HCT116 (cell line): Measurements from ENCODE around the gene PTGR2. TPM values are rescaled to one million over a fixed set of nuclear protein-coding genes. Genes with fewer than 3 reads are reported as not detected.

Source experiments
- ATAC-seq: fragments of 200-7000 bp; cut with Tn5 transposase; 2 replicates; pipeline ENCODE4 v1.9.1; 2020; ENCODE audit warnings: mild to moderate bottlenecking, moderate library complexity
- BruUV-seq: library from RNA; stranded (reverse); fragments of 400-500 nt; replicated peaks from 2 replicates; lab custom pipeline; 2021; lab: Mats Ljungman, UMichigan
- CTCF ChIA-PET: fragments of 300-600 bp; sonication (Branson Sonifier 250); formaldehyde crosslinking; loops from one replicate; lab custom pipeline; 2021; ENCODE audit warnings: antibody characterized with exemption; lab: Charles Lee
- POLR2A ChIA-PET: fragments of 300-600, 350-600 bp; sonication (Branson Sonifier 250); formaldehyde crosslinking; loops from one replicate; lab custom pipeline; 2021; ENCODE audit warnings: antibody characterized with exemption; lab: Charles Lee
- RAD21 ChIA-PET, 2 experiments: fragments of 300-600 bp; sonication (Branson Sonifier 250); formaldehyde crosslinking; loops; one replicate each; lab custom pipeline; 2023; ENCODE audit warnings: low total read pairs in 2 of 2; ENCODE audit not compliant: uncharacterized antibody in 2 of 2, unreplicated experiment in 2 of 2, low non-redundant PET in 1 of 2; lab: Charles Lee
- DNase-seq: peaks from one replicate; pipeline ENCODE4 v3.0.0-alpha.2; 2010; ENCODE audit warnings: low read depth, low spot score
- H2AFZ ChIP-seq: fragments of 200-600 bp; shearing (Covaris generic), sonication (generic); 2 replicates; pipeline ENCODE4 v1.6.1; 2017; ENCODE audit warnings: low read depth, mixed run types, mixed read lengths, antibody characterized with exemption, low read length; ENCODE audit not compliant: poor library complexity, severe bottlenecking
- H3K27ac ChIP-seq: 2 replicates; pipeline ENCODE4 v1.5.1; 2012; ENCODE audit warnings: low read depth, low read length
- H3K27me3 ChIP-seq: fragments of 200-600 bp; sonication (generic); 2 replicates; pipeline ENCODE4 v1.6.1; 2016; ENCODE audit warnings: mixed run types, low read length, mixed read lengths; ENCODE audit not compliant: insufficient read depth
- H3K36me3 ChIP-seq, 2 experiments: fragments of 200-500 bp in 1 of 2; fragments of 200-600 bp in 1 of 2; sonication (Bioruptor generic) in 1 of 2; sonication (generic) in 1 of 2; 2 replicates each; pipeline versions ENCODE4 v1.5.1 to v1.6.1; 2014 to 2016; ENCODE audit warnings: low read length in 2 of 2, inconsistent platforms in 1 of 2, mixed read lengths in 1 of 2, mixed run types in 1 of 2; ENCODE audit not compliant: insufficient read depth in 2 of 2, control insufficient read depth in 1 of 2
- H3K4me1 ChIP-seq, 2 experiments: fragments of 200-600 bp in 1 of 2; sonication (generic) in 1 of 2; 2 replicates each; pipeline versions ENCODE4 v1.5.1 to v1.6.1; 2012 to 2017; ENCODE audit warnings: low read length in 2 of 2, inconsistent platforms in 1 of 2, mild to moderate bottlenecking in 1 of 2, mixed read lengths in 1 of 2, mixed run types in 1 of 2, moderate library complexity in 1 of 2; ENCODE audit not compliant: insufficient read depth in 2 of 2, control insufficient read depth in 1 of 2
- H3K4me2 ChIP-seq: fragments of 200-600 bp; sonication (generic); 2 replicates; pipeline ENCODE4 v1.6.1; 2017; ENCODE audit warnings: mixed run types, low read length, mixed read lengths
- H3K4me3 ChIP-seq, 2 experiments: fragments of 200-600 bp in 1 of 2; sonication (generic) in 1 of 2; replicated peaks in 1 of 2; 2 replicates each; pipeline ENCODE4 v1.5.1; 2011 to 2016; ENCODE audit warnings: low read length in 2 of 2, control low read depth in 1 of 2, low read depth in 1 of 2, mild to moderate bottlenecking in 1 of 2, mixed read lengths in 1 of 2, mixed run types in 1 of 2
- H3K79me2 ChIP-seq: fragments of 200-600 bp; sonication (generic); 2 replicates; pipeline ENCODE4 v1.6.1; 2017; ENCODE audit warnings: mild to moderate bottlenecking, mixed run types, low read length, moderate library complexity, mixed read lengths; ENCODE audit not compliant: insufficient read depth
- H3K9ac ChIP-seq: fragments of 200-600 bp; sonication (generic); 2 replicates; pipeline ENCODE4 v1.6.1; 2016; ENCODE audit warnings: low read length, mixed read lengths
- H3K9me2 ChIP-seq: fragments of 200-600 bp; sonication (generic), shearing (Covaris generic); 2 replicates; pipeline ENCODE4 v1.6.1; 2017; ENCODE audit warnings: mixed run types, mild to moderate bottlenecking, moderate library complexity; ENCODE audit not compliant: insufficient read depth
- H3K9me3 ChIP-seq, 2 experiments: fragments of 200-500 bp in 1 of 2; fragments of 200-600 bp in 1 of 2; sonication (Bioruptor generic) in 1 of 2; sonication (generic) in 1 of 2; 2 replicates each; pipeline ENCODE4 v1.6.1; 2014 to 2017; ENCODE audit warnings: low read length in 2 of 2, mixed read lengths in 2 of 2, inconsistent platforms in 1 of 2, low read depth in 1 of 2, mild to moderate bottlenecking in 1 of 2, mixed run types in 1 of 2, moderate library complexity in 1 of 2; ENCODE audit not compliant: control insufficient read depth in 1 of 2, insufficient read depth in 1 of 2
- H4K20me1 ChIP-seq: fragments of 200-600 bp; sonication (generic), shearing (Covaris generic); 2 replicates; pipeline ENCODE4 v1.6.1; 2017; ENCODE audit warnings: mixed run types, mild to moderate bottlenecking, moderate library complexity; ENCODE audit not compliant: insufficient read depth
- CEBPB ChIP-seq: IDR thresholded peaks from 2 replicates; pipeline ENCODE4 v1.6.1; 2012; ENCODE audit warnings: low read depth
- CTCF ChIP-seq, 3 experiments: fragments of 200-600 bp in 1 of 3; sonication (generic) in 1 of 3; IDR thresholded peaks in 2 of 3; conservative IDR thresholded peaks in 1 of 3; 2 replicates each; pipeline ENCODE4 v1.5.1; 2012 to 2017; ENCODE audit warnings: low read depth in 2 of 3, low read length in 2 of 3, antibody characterized with exemption in 1 of 3, borderline replicate concordance in 1 of 3, control low read depth in 1 of 3, mild to moderate bottlenecking in 1 of 3, mixed read lengths in 1 of 3, mixed run types in 1 of 3, moderate library complexity in 1 of 3; ENCODE audit not compliant: insufficient read depth in 1 of 3
- EGR1 ChIP-seq: IDR thresholded peaks from 2 replicates; pipeline ENCODE4 v1.6.1; 2012; ENCODE audit warnings: low read depth
- ELF1 ChIP-seq: IDR thresholded peaks from 2 replicates; pipeline ENCODE4 v1.6.1; 2012; ENCODE audit warnings: low read depth, borderline replicate concordance
- FOSL1 ChIP-seq: IDR thresholded peaks from 2 replicates; pipeline ENCODE4 v1.6.1; 2012; ENCODE audit warnings: low read depth
- JUND ChIP-seq: IDR thresholded peaks from 2 replicates; pipeline ENCODE4 v1.6.1; 2012
- POLR2A ChIP-seq: IDR thresholded peaks from 2 replicates; pipeline ENCODE4 v1.7.0; 2011; ENCODE audit warnings: borderline replicate concordance; ENCODE audit not compliant: insufficient read depth, insufficient read length; ENCODE audit errors: extremely low read depth
- POLR2AphosphoS5 ChIP-seq: IDR thresholded peaks from 2 replicates; pipeline ENCODE4 v1.6.1; 2011; ENCODE audit warnings: mild to moderate bottlenecking, low read depth, low read length, moderate library complexity
- RAD21 ChIP-seq: IDR thresholded peaks from 2 replicates; pipeline ENCODE4 v1.6.1; 2012; ENCODE audit warnings: low read depth, mild to moderate bottlenecking
- REST ChIP-seq: IDR thresholded peaks from 2 replicates; pipeline ENCODE4 v1.6.1; 2012; ENCODE audit warnings: low read depth
- SIN3A ChIP-seq: IDR thresholded peaks from 2 replicates; pipeline ENCODE4 v1.6.1; 2012; ENCODE audit warnings: low read depth
- TCF7L2 ChIP-seq: IDR thresholded peaks from 2 replicates; pipeline ENCODE4 v1.7.0; 2011; ENCODE audit warnings: borderline replicate concordance, inconsistent platforms; ENCODE audit not compliant: insufficient read depth, insufficient read length; ENCODE audit errors: extremely low read depth
- YY1 ChIP-seq: IDR thresholded peaks from 2 replicates; pipeline ENCODE4 v1.6.1; 2011; ENCODE audit warnings: low read length, low read depth, moderate library complexity, mild to moderate bottlenecking; ENCODE audit not compliant: insufficient replicate concordance; ENCODE audit errors: extremely low read depth
- ZBTB33 ChIP-seq: IDR thresholded peaks from 2 replicates; pipeline ENCODE4 v1.6.1; 2011; ENCODE audit warnings: mild to moderate bottlenecking, low read length, moderate library complexity; ENCODE audit not compliant: insufficient replicate concordance; ENCODE audit errors: extremely low read depth
- ZNF274 ChIP-seq: fragments of 200-500 bp; sonication (Bioruptor generic); IDR thresholded peaks from 2 replicates; pipeline ENCODE4 v1.6.1; 2014; ENCODE audit warnings: mild to moderate bottlenecking, low read depth, low read length, inconsistent platforms
- intact Hi-C: fragments of 100-400 bp; cut with micrococcal nuclease; formaldehyde crosslinking; loops from 2 replicates; pipeline ENCODE4 v1.10.0; 2022
- total RNA-seq: library from RNA; stranded (reverse); gene quantifications from one replicate; pipeline ENCODE4 v1.2.1, GENCODE V29; 2021; ENCODE audit not compliant: unreplicated experiment
- TF ChIP-seq, protein P1 (sequence below): IDR thresholded peaks from 2 replicates; pipeline ENCODE4 v1.6.1; 2012
- TF ChIP-seq, protein P2 (sequence below): IDR thresholded peaks from 2 replicates; pipeline ENCODE4 v1.6.1; 2012

PTGR2 gene
- total RNA-seq, 1 experiment from 2014 or later: 22.1 TPM

GRCh38 chr14:73886449-73887317 is 35.1 kb downstream of the PTGR2 start, which contains the start of gene ZNF410:
Gene ZNF410 (plus strand): TSS chr14:73886859. CDS start chr14:73892176, 5,317 bp downstream.
- Histone ChIP-seq H3K9ac (peak within 1 kb of the TSS; percentile 93), H4K20me1 (no peaks in the 10 kb centered on the region), H3K79me2 (peaks cover 50% of the 10 kb centered on the region), H3K27ac (peak within 1 kb of the TSS; percentile 83), H3K4me1 (peaks cover 9 to 27% of the 10 kb centered on the region in 2 experiments), H3K9me3 (no peaks in the 10 kb centered on the region), H2AFZ (peak within 1 kb of the TSS; percentile 47), H3K9me2 (no peaks in the 10 kb centered on the region), H3K36me3 (peaks cover 1 to 2% of the 10 kb centered on the region in 2 experiments; a peak in 1 of 4 replicates), H3K4me2 (peak within 1 kb of the TSS; percentile 82), H3K27me3 (no peaks in the 10 kb centered on the region), H3K4me3 (peak within 1 kb of the TSS; percentile 97 to 98)
- peak; percentile 99 for ATAC-seq
- DNase-seq: peak; percentile 93
- ChIA-PET CTCF (interaction anchor here (0.8 to 2.1 kb wide), 3 partner anchors 65 to 157 kb away, joined by 3 to 9 read pairs (median 4); no protein-coding TSS in a partner anchor), POLR2A (interaction anchor here (0.5 to 1.4 kb wide), 4 partner anchors 9 to 154 kb away, joined by 3 to 4 read pairs (median 4); partner anchors contain the start of genes COQ6, FAM161B and PTGR2), RAD21 (no interaction called here)
- BruUV-seq: no TSS peak
- intact Hi-C loops: no loop called here
- TF ChIP-seq, protein P1, sequence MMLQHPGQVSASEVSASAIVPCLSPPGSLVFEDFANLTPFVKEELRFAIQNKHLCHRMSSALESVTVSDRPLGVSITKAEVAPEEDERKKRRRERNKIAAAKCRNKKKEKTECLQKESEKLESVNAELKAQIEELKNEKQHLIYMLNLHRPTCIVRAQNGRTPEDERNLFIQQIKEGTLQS: no peak
- peak; percentile 20; the same call in 1 of the 2 replicates for TF ChIP-seq JUND
- no peak for TF ChIP-seq RAD21
- TF ChIP-seq EGR1: peak; percentile 97
- TF ChIP-seq CEBPB: no peak
- TF ChIP-seq FOSL1: peak; percentile 13; the same call in 1 of the 2 replicates
- peak; percentile 92 for TF ChIP-seq SIN3A
- TF ChIP-seq ZNF274: no peak
- peak; percentile 17 for TF ChIP-seq ZBTB33
- peak; percentile 80 for TF ChIP-seq ELF1
- TF ChIP-seq, protein P2, sequence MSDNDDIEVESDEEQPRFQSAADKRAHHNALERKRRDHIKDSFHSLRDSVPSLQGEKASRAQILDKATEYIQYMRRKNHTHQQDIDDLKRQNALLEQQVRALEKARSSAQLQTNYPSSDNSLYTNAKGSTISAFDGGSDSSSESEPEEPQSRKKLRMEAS: peak; percentile 92
- peak; percentile 13 for TF ChIP-seq TCF7L2
- peak; percentile 92 for TF ChIP-seq POLR2AphosphoS5
- peak; percentile 31 for TF ChIP-seq YY1
- TF ChIP-seq POLR2A: peak; percentile 35
- TF ChIP-seq CTCF (IDR thresholded peaks at IDR 0.05 in 2 of 3, conservative IDR thresholded peaks at IDR 0.05 in 1 of 3; ENCODE audit: borderline replicate concordance in 1 of 3, insufficient read depth in 1 of 3, low read depth in 2 of 3, low read length in 2 of 3): no peak
- no peak for TF ChIP-seq REST
